COLO829 (cell line): ENCODE results near the gene PPA2.
"Not testable (repeated sequence)": the region's sequence is repeated elsewhere in the genome, so short reads cannot be mapped to it uniquely, and the experiment has no call there.

ENCODE experiments used
- DNase-seq: peaks from one replicate; pipeline ENCODE4 v3.0.0; 2012; ENCODE audit warnings: low spot score

Gene PPA2

GRCh38 chr4:105473324-105474098 lies at the start of gene PPA2:
Gene PPA2 (minus strand): TSS chr4:105474062. CDS start chr4:105474050, 12 bp downstream.
- DNase-seq: peak; percentile 75

GRCh38 chr4:105520819-105521790 lies 47.2 kb upstream of the PPA2 start:
- peak; percentile 59 for DNase-seq

GRCh38 chr4:105510245-105510644 lies 36.4 kb upstream of the PPA2 start:
- no peak for DNase-seq

GRCh38 chr4:105509714-105510113 lies 35.9 kb upstream of the PPA2 start:
- no peak for DNase-seq

- no peak for DNase-seq
Measured at GRCh38 chr4:105509291-105509690, 35.4 kb upstream of the PPA2 start.

GRCh38 chr4:105504744-105505143 lies 30.9 kb upstream of the PPA2 start:
- DNase-seq: no peak

GRCh38 chr4:105503484-105503883 lies 29.6 kb upstream of the PPA2 start:
- no peak for DNase-seq

GRCh38 chr4:105496899-105497298 lies 23.0 kb upstream of the PPA2 start:
- DNase-seq: no peak

DNA sequence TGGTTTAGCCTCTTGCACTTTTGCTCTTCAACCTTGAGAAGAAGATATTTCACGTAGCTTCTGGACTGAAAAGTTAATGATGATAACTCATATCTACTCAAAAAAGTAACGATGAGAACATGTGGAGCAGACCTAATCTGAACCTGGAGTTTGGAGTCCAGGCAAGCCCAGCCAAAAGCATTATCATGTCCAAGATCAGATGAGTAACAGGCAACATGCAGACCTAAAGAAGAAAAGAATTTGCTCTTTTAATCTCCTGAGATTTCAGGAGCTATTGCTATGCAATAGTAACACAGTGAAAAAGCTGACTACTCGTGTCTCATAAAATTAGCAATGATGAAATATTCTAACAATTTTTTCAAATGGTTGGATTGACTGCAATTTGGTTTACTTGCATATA lies 21.8 kb upstream of the PPA2 start:
- DNase-seq: no peak

- no peak for DNase-seq
Measured at GRCh38 chr4:105490523-105490922, 16.7 kb upstream of the PPA2 start.

DNA sequence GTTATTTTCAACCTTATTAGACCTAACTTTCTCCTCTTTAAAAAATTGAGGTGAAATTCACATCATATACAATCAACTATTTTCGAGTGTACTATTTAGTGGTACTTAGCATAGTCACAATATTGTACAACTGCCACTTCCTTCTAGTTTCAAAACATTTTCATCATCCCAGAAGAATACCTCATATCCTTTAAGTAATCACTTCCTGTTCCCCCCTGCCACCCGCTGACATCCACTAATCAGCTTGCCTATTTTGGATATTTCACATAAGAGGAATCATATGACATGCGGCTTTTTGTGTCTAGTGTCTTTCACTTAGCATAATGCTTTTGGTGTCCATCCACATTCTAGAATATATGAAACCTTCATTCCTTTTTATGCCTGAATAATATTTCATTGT lies 10.0 kb upstream of the PPA2 start:
- DNase-seq: no peak

DNA sequence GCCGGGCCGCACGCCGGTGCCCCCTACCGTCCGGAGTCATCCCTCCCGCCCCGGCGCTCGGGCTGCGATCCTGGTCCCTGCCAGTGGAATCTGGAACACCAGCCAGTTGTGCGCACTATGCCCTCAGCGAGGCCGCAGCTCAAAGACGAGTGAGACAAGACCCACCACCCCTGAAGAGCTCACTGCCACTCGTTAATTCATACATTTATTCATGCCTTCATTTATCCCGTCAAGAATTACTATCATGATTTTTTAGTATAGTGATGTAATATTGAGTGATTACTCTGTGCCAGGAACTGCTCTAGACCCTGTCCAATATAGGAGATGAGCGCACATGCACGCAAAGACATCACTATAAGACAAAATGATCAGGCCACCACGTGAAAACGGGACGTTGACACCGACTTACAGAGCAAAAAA lies 247 bp upstream of the PPA2 start:
- DNase-seq: peak; percentile 84

GRCh38 chr4:105472871-105473323 lies 965 bp downstream of the PPA2 start:
- DNase-seq: peak; percentile 4

DNA sequence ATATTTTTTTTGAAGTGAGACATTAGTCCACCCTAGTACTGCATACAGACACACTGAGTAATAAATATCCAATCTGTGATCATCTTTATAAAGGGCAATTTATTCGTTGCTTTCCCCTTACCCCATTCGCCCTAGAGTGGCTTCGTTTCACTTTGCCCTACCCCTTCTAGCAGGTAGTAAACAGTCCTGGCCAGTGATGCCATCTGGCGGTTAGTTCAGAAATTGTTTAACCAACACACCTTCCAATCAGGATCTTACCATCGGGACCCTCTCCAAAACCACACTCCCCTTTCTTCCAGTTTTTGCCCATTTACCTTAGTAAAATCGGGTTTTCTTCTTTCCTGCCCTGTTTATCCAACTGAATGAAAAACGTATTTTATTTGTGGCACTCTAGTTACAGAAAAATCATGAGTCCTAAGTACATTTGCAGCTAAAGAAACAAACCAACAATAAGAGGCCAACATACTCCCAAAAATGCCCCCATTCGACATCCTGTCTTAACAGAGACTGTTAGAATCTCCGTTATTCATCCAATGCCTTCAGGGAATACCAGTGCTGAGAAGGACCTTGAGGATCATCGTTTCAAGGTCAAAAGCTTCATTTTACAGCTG lies 2.2 kb downstream of the PPA2 start:
- DNase-seq: peak; percentile 72

- no peak for DNase-seq
Measured at GRCh38 chr4:105470766-105471165, 3.1 kb downstream of the PPA2 start.

- no peak for DNase-seq
Measured at GRCh38 chr4:105469736-105470135, 4.1 kb downstream of the PPA2 start.

DNA sequence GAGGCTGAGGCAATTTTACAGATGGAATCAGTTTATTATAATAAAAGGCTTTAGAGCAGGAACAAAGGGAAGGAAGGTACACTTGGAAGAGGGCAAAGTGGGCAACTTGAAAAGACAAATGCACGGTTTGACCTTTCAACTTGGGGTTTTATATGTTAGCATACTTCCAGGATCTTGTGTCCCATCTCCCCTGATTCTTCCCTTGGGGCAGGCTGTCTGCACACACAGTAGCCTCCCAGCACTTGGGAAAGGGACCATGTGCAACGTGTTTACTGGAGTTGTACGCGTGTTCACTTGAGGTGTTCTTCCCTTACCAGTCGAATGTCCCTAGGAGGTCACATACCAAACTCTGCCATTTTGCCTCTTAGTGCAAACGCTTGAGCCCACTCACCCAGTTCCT lies 7.3 kb downstream of the PPA2 start:
- no peak for DNase-seq

GRCh38 chr4:105464563-105464962 lies 9.3 kb downstream of the PPA2 start:
- not testable (repeated sequence) for DNase-seq

GRCh38 chr4:105462576-105462975 lies 11.3 kb downstream of the PPA2 start:
- DNase-seq: no peak

GRCh38 chr4:105461621-105462382 lies 12.1 kb downstream of the PPA2 start:
- DNase-seq: no peak

- no peak for DNase-seq
Measured at GRCh38 chr4:105461221-105461620, 12.6 kb downstream of the PPA2 start.

DNA sequence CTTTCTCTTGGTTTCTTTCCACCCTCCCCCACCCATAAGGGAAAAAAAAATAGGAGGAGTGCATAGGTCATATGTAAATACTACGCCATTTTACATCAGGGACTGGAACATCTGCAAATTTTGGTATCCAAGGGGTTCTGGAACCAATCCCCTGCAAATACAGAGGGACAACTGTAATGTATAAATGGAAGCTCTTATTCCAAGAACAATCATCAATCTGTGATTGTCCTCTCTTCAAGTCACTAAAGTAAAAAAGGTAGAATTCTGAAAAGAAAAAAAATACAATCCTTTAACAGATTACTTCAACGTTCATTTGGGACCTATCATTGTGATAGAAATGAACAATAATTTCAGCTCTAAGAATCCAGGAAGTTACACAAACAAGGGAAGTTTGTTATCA lies 13.6 kb downstream of the PPA2 start:
- DNase-seq: no peak
